Activated naive CD4-positive, alpha-beta T cell treated with anti-CD3 and anti-CD28 coated beads, Interleukin-2, amount 50 U/mL, for 16 hours (primary cell): ENCODE results near the gene EPB41L5.
"Not testable (repeated sequence)": the region's sequence is repeated elsewhere in the genome, so short reads cannot be mapped to it uniquely, and the experiment has no call there.

Experiments
- DNase-seq: peaks from one replicate; pipeline ENCODE4 v3.0.0-alpha.2; 2020

EPB41L5 gene

GRCh38 chr2:120104772-120105171 is 91.9 kb downstream of the EPB41L5 start:
- no peak for DNase-seq

- DNase-seq = no peak
Measured at GRCh38 chr2:120105360-120105759, 92.5 kb downstream of the EPB41L5 start.

GRCh38 chr2:120108049-120108448 is 95.2 kb downstream of the EPB41L5 start:
- no peak for DNase-seq

- DNase-seq = no peak
Measured at GRCh38 chr2:120108749-120109148, 95.9 kb downstream of the EPB41L5 start.

- DNase-seq = no peak
Measured at GRCh38 chr2:120109186-120110061, 96.5 kb downstream of the EPB41L5 start.

GRCh38 chr2:120110062-120110362 is 97.1 kb downstream of the EPB41L5 start:
- no peak for DNase-seq

- DNase-seq = no peak
Measured at GRCh38 chr2:120110507-120110906, 97.6 kb downstream of the EPB41L5 start.

- DNase-seq = no peak
Measured at GRCh38 chr2:120111193-120111592, 98.3 kb downstream of the EPB41L5 start.

- no peak for DNase-seq
Measured at GRCh38 chr2:120118018-120118417, 105.1 kb downstream of the EPB41L5 start.

- no peak for DNase-seq
Measured at GRCh38 chr2:120118471-120118870, 105.6 kb downstream of the EPB41L5 start.

- not testable (repeated sequence) for DNase-seq
Measured at GRCh38 chr2:120121337-120121736, 108.5 kb downstream of the EPB41L5 start.

GRCh38 chr2:120123090-120123489 is 110.2 kb downstream of the EPB41L5 start:
- no peak for DNase-seq

- no peak for DNase-seq
Measured at GRCh38 chr2:120125195-120125594, 112.3 kb downstream of the EPB41L5 start.

- no peak for DNase-seq
Measured at GRCh38 chr2:120128216-120128615, 115.3 kb downstream of the EPB41L5 start.

GRCh38 chr2:120132190-120132589 is 119.3 kb downstream of the EPB41L5 start:
- no peak for DNase-seq

- DNase-seq = no peak
Measured at GRCh38 chr2:120132691-120133090, 119.8 kb downstream of the EPB41L5 start.

- no peak for DNase-seq
Measured at GRCh38 chr2:120133572-120134244, 120.8 kb downstream of the EPB41L5 start.

- no peak for DNase-seq
Measured at GRCh38 chr2:120134263-120134662, 121.4 kb downstream of the EPB41L5 start.

- DNase-seq = not testable (repeated sequence)
Measured at GRCh38 chr2:120135013-120135412, 122.1 kb downstream of the EPB41L5 start.

- no peak for DNase-seq
Measured at GRCh38 chr2:120140866-120141265, 128.0 kb downstream of the EPB41L5 start.

GRCh38 chr2:120141300-120142069 is 128.6 kb downstream of the EPB41L5 start:
- no peak for DNase-seq

GRCh38 chr2:120142528-120143219 is 129.8 kb downstream of the EPB41L5 start:
- no peak for DNase-seq

GRCh38 chr2:120148229-120148628 is 135.4 kb downstream of the EPB41L5 start:
- DNase-seq = no peak
